Activated CD8-positive, alpha-beta memory T cell treated with anti-CD3 and anti-CD28 coated beads for 24 hours (primary cell): ENCODE results near the gene RNF151.

Source experiments
- DNase-seq: peaks from one replicate; pipeline ENCODE4 v3.0.0-alpha.2; 2020

Gene RNF151

GRCh38 chr16:1993731-1994131 lies 27.1 kb downstream of the RNF151 start:
- DNase-seq, result no peak

GRCh38 chr16:1997494-1998359 lies 31.1 kb downstream of the RNF151 start:
- no peak for DNase-seq

- DNase-seq, result no peak
These were observed 31.7 kb downstream of the RNF151 start for GRCh38 chr16:1998360-1998835.

GRCh38 chr16:1998852-1999801 lies 32.5 kb downstream of the RNF151 start:
- DNase-seq, result no peak

- no peak for DNase-seq
These were observed 33.3 kb downstream of the RNF151 start for GRCh38 chr16:1999866-2000514.

GRCh38 chr16:2001035-2001434 lies 34.4 kb downstream of the RNF151 start:
- no peak for DNase-seq

- no peak for DNase-seq
These were observed 35.0 kb downstream of the RNF151 start for GRCh38 chr16:2001456-2002355.

- DNase-seq, result no peak
These were observed 36.0 kb downstream of the RNF151 start for GRCh38 chr16:2002406-2003230.

GRCh38 chr16:2003231-2003826 lies 36.7 kb downstream of the RNF151 start:
- no peak for DNase-seq

GRCh38 chr16:2003827-2004641 lies 37.4 kb downstream of the RNF151 start:
- peak; percentile 94 for DNase-seq

- DNase-seq, result no peak
These were observed 38.3 kb downstream of the RNF151 start for GRCh38 chr16:2004795-2005517.

- DNase-seq, result peak; percentile 55
These were observed 39.0 kb downstream of the RNF151 start for GRCh38 chr16:2005646-2006045.

GRCh38 chr16:2006317-2006716 lies 39.7 kb downstream of the RNF151 start:
- DNase-seq, result no peak

GRCh38 chr16:2007081-2007836 lies 40.6 kb downstream of the RNF151 start:
- no peak for DNase-seq

- DNase-seq, result peak; percentile 71
These were observed 41.4 kb downstream of the RNF151 start for GRCh38 chr16:2008009-2008526.

- DNase-seq, result peak; percentile 78
These were observed 42.0 kb downstream of the RNF151 start for GRCh38 chr16:2008631-2009163.

GRCh38 chr16:2009164-2009711 lies 42.6 kb downstream of the RNF151 start:
- DNase-seq, result peak; percentile 74
